Measurements from ENCODE around the gene STK24.

The STK24 gene

DNA sequence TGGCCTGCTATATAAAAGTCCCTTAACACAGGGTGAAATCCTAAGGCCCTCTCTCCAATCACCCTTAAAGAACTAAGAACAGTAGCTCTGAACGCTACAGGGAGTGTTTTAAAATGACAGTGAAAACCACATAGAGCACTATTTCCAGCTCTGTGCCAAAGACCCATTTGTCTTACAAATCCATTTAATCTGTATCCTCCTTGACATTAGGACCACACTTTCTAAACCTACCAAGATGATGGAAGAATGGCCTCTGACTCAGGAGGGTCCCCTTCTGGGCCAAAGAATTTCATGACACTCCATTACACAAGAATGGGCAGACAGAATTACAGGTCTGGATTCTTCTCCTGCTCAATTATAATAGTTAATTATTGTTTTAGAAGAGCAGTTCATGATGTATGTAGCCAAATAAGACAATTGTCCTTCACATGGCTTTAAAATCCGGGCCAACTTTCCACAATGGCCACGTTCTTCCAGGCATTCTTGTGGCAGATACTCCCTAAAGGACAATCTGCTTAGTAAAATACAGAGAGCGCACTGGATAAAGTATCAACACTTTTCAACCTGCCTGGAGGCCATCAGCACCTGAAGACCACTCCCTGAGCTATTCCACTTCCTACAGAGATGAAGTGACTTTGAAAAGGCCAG is 61.0 kb downstream of the STK24 start:
- no peak for DNase-seq (ENCODE audit: low read depth, low spot score)
- in situ Hi-C loops (cut with HindIII; ENCODE audit: low sequenced_read_pairs) = no loop called here
- TF ChIP-seq, protein P1, sequence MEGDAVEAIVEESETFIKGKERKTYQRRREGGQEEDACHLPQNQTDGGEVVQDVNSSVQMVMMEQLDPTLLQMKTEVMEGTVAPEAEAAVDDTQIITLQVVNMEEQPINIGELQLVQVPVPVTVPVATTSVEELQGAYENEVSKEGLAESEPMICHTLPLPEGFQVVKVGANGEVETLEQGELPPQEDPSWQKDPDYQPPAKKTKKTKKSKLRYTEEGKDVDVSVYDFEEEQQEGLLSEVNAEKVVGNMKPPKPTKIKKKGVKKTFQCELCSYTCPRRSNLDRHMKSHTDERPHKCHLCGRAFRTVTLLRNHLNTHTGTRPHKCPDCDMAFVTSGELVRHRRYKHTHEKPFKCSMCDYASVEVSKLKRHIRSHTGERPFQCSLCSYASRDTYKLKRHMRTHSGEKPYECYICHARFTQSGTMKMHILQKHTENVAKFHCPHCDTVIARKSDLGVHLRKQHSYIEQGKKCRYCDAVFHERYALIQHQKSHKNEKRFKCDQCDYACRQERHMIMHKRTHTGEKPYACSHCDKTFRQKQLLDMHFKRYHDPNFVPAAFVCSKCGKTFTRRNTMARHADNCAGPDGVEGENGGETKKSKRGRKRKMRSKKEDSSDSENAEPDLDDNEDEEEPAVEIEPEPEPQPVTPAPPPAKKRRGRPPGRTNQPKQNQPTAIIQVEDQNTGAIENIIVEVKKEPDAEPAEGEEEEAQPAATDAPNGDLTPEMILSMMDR (IDR thresholded peaks at IDR 0.05; ENCODE audit: low read depth, low read length) = no peak
- H3K4me3 ChIP-seq (ENCODE audit: low read depth, low read length) = no peak overlapping the region

DNA sequence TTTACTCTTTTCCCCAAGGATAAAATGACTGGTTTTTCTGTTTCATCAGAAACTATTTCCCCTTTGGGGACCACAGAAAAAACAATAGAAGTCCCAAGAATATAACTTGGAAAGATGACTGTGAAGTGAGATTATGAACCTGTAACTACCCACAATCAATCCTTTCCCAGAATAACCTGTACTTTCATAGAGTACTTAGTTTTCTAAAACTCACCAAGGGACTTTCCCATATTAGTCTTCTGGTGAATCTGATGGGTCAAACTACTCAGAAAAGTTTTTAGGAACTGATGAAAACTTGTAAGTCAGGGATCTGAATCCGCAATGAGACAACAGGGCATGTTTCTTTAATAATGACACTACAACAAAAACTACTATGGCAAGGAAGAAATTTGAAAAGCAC is 62.6 kb downstream of the STK24 start:
- no peak for DNase-seq (ENCODE audit: low read depth, low spot score)
- in situ Hi-C loops (cut with HindIII; ENCODE audit: low sequenced_read_pairs) = no loop called here

DNA sequence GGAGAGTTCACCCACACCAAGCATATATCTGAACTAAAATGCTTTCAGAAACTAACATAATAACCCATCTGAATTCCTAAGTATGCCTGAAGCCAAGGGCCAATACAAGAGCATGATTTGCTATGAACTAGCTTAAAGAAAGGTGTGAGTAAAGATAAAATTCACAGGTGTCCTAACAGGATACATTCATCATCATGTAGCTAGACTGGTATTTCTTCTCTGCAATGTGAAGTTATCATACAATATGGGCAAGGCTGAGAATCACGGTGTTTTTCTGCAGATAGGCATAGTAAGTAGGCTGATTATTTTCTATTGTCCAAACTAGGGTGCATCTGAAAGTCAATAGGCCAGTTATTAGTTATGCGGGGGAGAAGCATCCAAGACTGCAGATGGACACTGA is 63.1 kb downstream of the STK24 start:
- TF ChIP-seq, protein P1 (IDR thresholded peaks at IDR 0.05; ENCODE audit: low read depth, low read length) = no peak
- no peak for DNase-seq (ENCODE audit: low read depth, low spot score)
- in situ Hi-C loops (cut with HindIII; ENCODE audit: low sequenced_read_pairs) = no loop called here
- H3K4me3 ChIP-seq (ENCODE audit: low read depth, low read length) = no peak overlapping the region

More for the DNA sequence above, 62.6 kb downstream of the STK24 start:
- TF ChIP-seq, protein P1 (IDR thresholded peaks at IDR 0.05; ENCODE audit: low read depth, low read length) = no peak
- H3K4me3 ChIP-seq (ENCODE audit: low read depth, low read length) = no peak overlapping the region

DNA sequence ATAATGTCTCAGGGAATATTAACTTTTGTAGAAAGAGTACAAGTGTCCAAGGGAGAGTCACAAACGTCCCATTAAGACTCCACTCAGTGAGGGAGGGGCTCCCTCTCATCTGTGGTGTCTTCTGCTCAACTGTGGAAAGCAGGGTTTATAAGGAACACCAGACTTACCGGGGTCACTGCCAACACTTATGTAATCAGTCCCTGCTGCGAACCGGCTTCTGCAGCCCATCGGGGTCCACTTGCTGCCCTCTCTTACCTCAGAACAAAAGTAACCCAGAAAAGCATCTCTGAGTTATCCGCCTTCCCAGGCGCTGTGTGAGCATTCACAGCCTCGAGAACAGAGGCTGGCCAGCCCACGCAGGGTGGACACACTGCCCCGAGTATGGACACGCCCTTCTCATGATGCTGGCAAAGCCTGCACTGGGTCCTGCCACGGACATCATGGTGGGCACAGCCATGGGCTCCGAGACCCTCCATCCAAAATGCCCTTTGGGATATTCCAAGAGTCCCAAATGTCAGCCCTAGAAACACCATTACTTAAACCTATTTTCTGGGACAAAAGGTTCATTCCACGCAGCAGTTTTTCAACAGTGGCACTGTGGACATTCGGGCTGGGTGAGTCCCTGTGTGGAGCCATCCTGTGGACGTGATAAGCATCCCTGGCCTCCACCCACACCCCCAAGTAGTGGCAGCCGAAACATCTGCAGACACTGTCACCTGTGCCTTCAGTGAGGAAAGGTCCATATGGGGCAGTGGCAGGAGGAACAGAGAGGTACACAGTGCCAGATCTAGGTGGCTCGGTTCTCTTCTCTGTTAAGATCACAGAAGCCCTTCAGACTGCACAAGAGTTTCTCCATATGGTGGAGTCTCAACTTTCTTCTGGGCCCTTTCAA is 63.9 kb downstream of the STK24 start:
- H3K4me3 ChIP-seq (ENCODE audit: low read depth, low read length) = no peak overlapping the region
- TF ChIP-seq, protein P1 (IDR thresholded peaks at IDR 0.05; ENCODE audit: low read depth, low read length) = no peak
- in situ Hi-C loops (cut with HindIII; ENCODE audit: low sequenced_read_pairs) = no loop called here
- DNase-seq (ENCODE audit: low read depth, low spot score) = no peak

DNA sequence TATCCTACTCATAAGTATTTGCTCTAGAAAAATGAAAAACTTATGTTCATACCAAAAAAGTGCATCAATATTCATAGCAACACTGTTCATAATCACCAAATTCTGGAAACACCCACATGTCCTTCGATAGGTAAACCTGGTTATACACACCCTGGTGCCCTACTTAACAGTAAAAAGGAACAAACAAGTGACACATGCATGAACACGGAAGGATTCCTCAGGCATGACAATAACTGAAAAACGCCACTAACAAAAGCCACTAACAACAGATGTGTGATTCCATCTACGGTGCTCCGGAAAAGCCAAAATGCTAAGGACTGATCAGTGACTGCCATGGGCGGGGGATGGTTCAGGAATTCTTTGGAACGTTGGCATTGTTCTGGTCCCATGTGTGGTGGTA is 65.5 kb downstream of the STK24 start:
- in situ Hi-C loops (cut with HindIII; ENCODE audit: low sequenced_read_pairs) = no loop called here
- H3K4me3 ChIP-seq (ENCODE audit: low read depth, low read length) = no peak overlapping the region
- TF ChIP-seq, protein P1 (IDR thresholded peaks at IDR 0.05; ENCODE audit: low read depth, low read length) = no peak
- DNase-seq (ENCODE audit: low read depth, low spot score) = no peak

DNA sequence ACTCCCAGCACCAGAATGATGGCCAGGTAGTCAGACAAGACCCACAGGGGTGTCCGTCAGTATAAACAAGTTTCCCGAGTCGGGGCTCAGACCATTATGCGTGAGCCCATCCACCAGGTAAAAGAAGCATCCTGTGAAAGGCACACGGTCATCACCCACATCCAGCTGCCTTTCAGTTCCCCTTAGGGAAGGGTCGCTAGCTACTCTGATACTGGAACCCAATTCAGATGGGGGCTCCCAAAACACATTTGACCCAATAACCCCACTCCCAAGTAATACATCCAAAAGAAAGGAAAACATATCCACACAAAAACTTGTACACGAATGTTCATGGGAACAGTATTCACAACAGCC is 66.8 kb downstream of the STK24 start:
- no peak for DNase-seq (ENCODE audit: low read depth, low spot score)
- in situ Hi-C loops (cut with HindIII; ENCODE audit: low sequenced_read_pairs) = no loop called here
- no peak overlapping the region for H3K4me3 ChIP-seq (ENCODE audit: low read depth, low read length)
- TF ChIP-seq, protein P1 (IDR thresholded peaks at IDR 0.05; ENCODE audit: low read depth, low read length) = no peak
